Ishikawa (cell line): ENCODE measurements around the gene RNF217.

Experiments
- YY1 ChIP-seq: IDR thresholded peaks from 2 replicates; pipeline ENCODE4 v1.6.1; 2012; ENCODE audit warnings: low read depth
- TF ChIP-seq, protein P1 (sequence below): IDR thresholded peaks from 2 replicates; pipeline ENCODE4 v1.6.1; 2012; ENCODE audit warnings: low read depth, mild to moderate bottlenecking

DNA sequence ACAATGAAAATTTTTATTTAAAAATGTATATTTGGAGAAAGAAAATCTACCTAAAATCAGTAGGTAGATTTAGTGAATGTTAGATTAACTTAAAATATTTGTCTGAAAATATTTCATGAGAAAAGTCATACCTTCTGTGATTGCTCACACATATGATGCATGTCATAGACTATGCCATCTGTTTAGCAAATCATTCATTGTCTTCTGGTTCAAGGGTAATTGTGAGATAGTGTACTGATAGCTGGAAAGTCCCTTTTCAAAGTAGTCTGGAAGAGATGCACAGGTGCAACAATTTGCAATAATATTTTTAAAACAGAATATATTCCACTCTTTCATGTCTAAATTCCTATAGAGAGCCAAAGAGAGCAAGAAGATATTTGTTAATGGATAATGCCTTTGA is 21.0 kb upstream of the RNF217 start:
- TF ChIP-seq YY1 = no peak
- TF ChIP-seq, protein P1, sequence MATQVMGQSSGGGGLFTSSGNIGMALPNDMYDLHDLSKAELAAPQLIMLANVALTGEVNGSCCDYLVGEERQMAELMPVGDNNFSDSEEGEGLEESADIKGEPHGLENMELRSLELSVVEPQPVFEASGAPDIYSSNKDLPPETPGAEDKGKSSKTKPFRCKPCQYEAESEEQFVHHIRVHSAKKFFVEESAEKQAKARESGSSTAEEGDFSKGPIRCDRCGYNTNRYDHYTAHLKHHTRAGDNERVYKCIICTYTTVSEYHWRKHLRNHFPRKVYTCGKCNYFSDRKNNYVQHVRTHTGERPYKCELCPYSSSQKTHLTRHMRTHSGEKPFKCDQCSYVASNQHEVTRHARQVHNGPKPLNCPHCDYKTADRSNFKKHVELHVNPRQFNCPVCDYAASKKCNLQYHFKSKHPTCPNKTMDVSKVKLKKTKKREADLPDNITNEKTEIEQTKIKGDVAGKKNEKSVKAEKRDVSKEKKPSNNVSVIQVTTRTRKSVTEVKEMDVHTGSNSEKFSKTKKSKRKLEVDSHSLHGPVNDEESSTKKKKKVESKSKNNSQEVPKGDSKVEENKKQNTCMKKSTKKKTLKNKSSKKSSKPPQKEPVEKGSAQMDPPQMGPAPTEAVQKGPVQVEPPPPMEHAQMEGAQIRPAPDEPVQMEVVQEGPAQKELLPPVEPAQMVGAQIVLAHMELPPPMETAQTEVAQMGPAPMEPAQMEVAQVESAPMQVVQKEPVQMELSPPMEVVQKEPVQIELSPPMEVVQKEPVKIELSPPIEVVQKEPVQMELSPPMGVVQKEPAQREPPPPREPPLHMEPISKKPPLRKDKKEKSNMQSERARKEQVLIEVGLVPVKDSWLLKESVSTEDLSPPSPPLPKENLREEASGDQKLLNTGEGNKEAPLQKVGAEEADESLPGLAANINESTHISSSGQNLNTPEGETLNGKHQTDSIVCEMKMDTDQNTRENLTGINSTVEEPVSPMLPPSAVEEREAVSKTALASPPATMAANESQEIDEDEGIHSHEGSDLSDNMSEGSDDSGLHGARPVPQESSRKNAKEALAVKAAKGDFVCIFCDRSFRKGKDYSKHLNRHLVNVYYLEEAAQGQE = no peak
